Stimulated activated memory B cell treated with anti-CD40 and anti-IgM and Interleukin-4, amounts not matched to agents 10 μg/mL and 1 μg/mL and 100 μg/mL, for 72 hours (primary cell): ENCODE results near the gene RRP7A.
"Not testable (repeated sequence)": the region's sequence is repeated elsewhere in the genome, so short reads cannot be mapped to it uniquely, and the experiment has no call there.

Experiments
- ATAC-seq: fragments of 150-1000 bp; cut with Tn5 transposase; 2 replicates; pipeline ENCODE4 v1.10.0; 2021
- H3K27ac Mint-ChIP-seq: one replicate; pipeline ENCODE4 v1.8.0; 2022; ENCODE audit warnings: mild to moderate bottlenecking, mixed read lengths
- H3K27me3 Mint-ChIP-seq: one replicate; pipeline ENCODE4 v1.8.0; 2022; ENCODE audit warnings: mixed read lengths
- H3K36me3 Mint-ChIP-seq: one replicate; pipeline ENCODE4 v1.8.0; 2022; ENCODE audit warnings: mixed read lengths
- H3K4me1 Mint-ChIP-seq: one replicate; pipeline ENCODE4 v1.8.0; 2022; ENCODE audit warnings: mixed read lengths
- H3K4me3 Mint-ChIP-seq: one replicate; pipeline ENCODE4 v1.8.0; 2022; ENCODE audit warnings: mild to moderate bottlenecking, moderate library complexity, mixed read lengths
- H3K9me3 Mint-ChIP-seq: one replicate; pipeline ENCODE4 v1.8.0; 2022; ENCODE audit warnings: mixed read lengths

The RRP7A gene, protein sequence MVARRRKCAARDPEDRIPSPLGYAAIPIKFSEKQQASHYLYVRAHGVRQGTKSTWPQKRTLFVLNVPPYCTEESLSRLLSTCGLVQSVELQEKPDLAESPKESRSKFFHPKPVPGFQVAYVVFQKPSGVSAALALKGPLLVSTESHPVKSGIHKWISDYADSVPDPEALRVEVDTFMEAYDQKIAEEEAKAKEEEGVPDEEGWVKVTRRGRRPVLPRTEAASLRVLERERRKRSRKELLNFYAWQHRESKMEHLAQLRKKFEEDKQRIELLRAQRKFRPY

DNA sequence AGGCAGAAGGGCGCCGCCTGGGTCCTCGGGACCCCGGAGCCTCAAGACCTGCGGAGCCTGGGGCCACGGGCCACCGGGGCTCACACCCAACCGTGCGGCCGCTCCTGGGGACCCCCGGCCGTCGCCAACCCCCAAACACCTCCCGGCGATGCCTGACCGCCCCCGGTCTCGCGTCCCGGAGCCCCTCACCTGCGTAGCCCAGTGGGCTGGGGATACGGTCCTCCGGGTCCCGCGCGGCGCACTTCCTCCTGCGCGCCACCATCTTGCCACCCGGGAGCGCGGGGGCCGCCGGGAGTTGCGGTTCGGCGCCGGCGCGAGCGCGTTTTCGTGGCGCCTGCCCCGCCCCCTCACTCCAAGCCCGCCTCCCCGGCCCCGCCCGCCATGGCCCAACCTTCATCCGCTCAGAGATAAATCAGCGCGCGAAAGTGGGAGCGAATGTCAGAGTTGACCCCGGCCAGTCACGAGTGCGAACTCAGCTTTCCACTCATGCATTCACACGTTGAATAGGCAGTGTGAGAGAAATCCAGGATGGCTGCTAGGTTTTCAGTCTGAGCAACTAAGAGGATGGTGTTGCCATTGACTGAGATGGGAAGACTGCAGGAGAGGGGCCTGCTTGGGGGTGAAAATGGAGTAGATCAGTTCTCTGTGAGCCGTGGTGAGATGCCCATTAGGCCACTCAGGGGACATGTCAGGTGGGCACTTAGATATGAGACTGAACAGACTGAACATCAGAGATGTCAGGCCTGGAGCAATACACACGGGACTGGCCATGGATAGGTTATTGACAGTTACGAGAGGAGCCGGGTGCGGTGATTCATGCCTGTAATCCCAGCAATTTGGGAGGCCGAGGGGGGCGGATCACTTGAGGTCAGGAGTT is at the start of gene RRP7A:
TSS of gene RRP7A (minus strand) at position 272 of the 877 bp plus-strand sequence. CDS start at position 262, 10 bp downstream.
- Mint-ChIP-seq H3K9me3 (no peaks in the 10 kb centered on the region), H3K4me1 (peaks cover 26% of the 10 kb centered on the region), H3K4me3 (peak within 1 kb of the TSS; percentile 100), H3K36me3 (peaks cover 15% of the 10 kb centered on the region), H3K27me3 (no peaks in the 10 kb centered on the region), H3K27ac (peak within 1 kb of the TSS; percentile 100)
- peak; percentile 94 for ATAC-seq

DNA sequence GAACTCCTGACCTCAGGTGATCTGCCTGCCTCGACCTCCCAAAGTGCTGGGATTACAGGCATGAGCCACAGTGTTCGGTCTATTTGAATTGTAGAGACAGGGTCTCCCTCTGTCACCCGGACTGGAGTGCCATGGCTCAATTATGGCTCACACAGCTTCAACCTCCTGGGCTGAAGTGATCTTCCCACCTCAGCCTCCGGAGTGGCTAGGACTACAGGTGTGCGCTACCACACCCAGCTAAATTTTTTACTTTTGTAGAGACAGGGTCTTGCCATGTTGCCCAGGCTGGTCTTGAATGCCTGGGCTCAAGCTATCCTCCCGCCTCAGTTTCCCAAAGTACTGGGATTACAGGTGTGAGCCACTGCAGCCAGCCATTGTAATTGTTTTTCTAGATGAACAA is 48.4 kb upstream of the RRP7A start:
- H3K27ac Mint-ChIP-seq: not testable (repeated sequence)
- peaks cover 11% of the 10 kb centered on the region for H3K36me3 Mint-ChIP-seq

DNA sequence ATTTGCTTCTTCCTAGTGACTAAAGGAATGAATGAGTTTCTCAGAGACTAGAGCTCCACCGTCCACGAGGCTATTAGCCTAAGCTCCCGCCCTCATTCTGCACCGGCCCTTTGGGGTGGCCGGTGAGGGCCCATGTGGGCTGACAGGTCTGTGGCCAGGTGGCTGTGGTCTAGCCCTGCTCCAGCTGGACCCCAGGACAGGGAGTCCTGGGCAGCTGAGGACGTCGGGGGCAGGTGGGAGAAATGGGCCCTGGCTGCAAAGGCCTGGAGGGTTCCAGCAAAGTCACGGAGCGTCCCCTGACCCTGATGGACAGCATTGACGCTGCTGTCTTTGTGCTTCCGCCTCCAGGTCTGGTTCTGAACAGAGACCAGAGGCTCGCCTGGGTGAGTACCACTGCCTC is 46.4 kb upstream of the RRP7A start:
- Mint-ChIP-seq H3K27me3 (no peaks in the 10 kb centered on the region), H3K4me3 (no peak overlapping the region), H3K9me3 (no peaks in the 10 kb centered on the region), H3K27ac (no peak overlapping the region), H3K36me3 (peaks cover 6% of the 10 kb centered on the region), H3K4me1 (peaks cover 20% of the 10 kb centered on the region)
- no peak for ATAC-seq

More for the DNA sequence above, 48.4 kb upstream of the RRP7A start:
- not testable (repeated sequence) for ATAC-seq, H3K4me1 Mint-ChIP-seq, H3K27me3 Mint-ChIP-seq, H3K9me3 Mint-ChIP-seq, H3K4me3 Mint-ChIP-seq

DNA sequence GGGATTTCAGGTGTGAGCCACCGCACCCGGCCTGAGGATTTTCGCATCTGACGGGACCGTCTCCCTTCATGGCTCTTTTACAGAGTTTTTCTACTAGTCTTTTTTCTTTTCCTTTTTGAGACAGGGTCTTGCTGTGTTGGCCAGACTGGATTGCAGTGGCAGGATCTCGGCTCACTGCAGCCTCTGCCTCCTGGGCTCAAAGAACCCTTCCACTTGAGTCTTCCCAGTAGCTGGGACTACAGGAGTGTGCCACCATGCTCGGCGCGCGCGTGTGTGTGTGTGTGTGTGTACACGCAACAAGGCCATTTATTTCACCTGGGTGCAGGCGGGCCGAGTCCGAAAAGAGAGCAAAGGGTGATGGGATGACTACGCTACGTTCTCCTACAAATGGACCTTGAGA is 45.1 kb upstream of the RRP7A start:
- ATAC-seq: no peak
- Mint-ChIP-seq H3K9me3 (no peaks in the 10 kb centered on the region), H3K4me1 (peaks cover 24% of the 10 kb centered on the region), H3K27ac (no peak overlapping the region), H3K4me3 (no peak overlapping the region), H3K36me3 (no peaks in the 10 kb centered on the region), H3K27me3 (no peaks in the 10 kb centered on the region)

DNA sequence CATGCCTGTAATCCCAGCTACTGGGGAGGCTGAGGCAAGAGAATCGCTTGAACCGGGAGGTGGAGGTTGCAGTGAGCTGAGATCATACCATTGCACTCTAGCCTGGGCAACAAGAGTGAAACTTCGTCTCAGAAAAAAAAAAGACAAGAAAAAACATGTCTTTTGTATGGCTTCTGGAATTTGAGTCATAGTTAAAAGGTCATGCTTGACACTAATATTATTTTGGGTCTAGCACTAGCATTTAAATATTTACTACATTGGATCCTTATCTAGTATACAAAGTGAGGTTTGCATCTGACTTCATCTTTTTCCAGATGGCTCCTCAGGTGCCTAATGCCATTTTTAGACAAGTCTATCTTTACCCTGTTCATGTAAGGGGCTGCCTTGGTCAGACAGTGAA is 44.3 kb upstream of the RRP7A start:
- not testable (repeated sequence) for H3K27me3 Mint-ChIP-seq, H3K36me3 Mint-ChIP-seq, H3K4me3 Mint-ChIP-seq, H3K27ac Mint-ChIP-seq, ATAC-seq, H3K9me3 Mint-ChIP-seq
- H3K4me1 Mint-ChIP-seq: peaks cover 24% of the 10 kb centered on the region

DNA sequence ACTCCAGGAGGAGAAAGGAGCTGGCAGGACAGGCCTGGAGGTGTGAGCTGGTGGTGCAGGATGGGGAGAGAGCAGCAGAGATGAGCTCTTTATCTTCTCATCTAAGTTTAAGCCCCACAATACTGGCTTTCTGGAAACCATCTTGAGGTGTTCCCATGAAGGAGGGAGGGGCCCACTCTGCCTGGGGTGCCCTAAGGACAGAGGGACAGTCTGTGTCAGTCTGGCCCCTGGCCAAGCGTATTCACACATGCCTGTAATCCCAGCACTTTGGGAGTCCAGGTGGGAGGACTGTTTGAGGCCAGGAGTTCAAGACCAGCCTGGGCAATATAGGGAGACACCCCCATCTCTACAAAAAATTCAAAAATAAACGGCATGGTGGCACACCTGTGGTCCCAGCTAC is 43.1 kb upstream of the RRP7A start:
- no peaks in the 10 kb centered on the region for H3K36me3 Mint-ChIP-seq
- ATAC-seq: no peak
- H3K27me3 Mint-ChIP-seq: no peaks in the 10 kb centered on the region
- peaks cover 24% of the 10 kb centered on the region for H3K4me1 Mint-ChIP-seq
- H3K27ac Mint-ChIP-seq: peak overlapping the region; percentile 80
- H3K9me3 Mint-ChIP-seq: no peaks in the 10 kb centered on the region
- H3K4me3 Mint-ChIP-seq: no peak overlapping the region

DNA sequence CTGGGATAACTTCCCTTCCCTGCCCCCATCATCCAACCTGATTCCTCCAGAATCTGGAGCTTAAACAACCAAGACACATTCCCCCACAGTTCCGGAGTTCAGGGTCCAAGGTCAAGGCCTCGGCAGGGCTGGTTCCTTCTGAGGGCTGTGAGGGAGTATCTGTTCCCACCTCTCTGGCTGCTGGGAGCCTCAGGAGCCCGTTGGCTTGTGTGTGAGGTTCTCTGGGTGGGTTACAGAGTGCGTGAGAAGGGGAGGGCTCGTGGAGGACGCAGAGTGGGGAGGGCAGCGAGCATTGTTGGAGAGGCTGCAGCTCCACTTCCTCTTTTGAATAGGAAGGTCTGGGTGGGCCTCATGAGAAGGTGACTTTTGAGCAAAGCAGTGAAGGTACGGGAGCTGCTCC is 42.7 kb upstream of the RRP7A start:
- H3K27ac Mint-ChIP-seq: peak overlapping the region; percentile 80
- H3K4me3 Mint-ChIP-seq: peak overlapping the region; percentile 3
- H3K36me3 Mint-ChIP-seq: no peaks in the 10 kb centered on the region
- ATAC-seq: peak; percentile 95
- H3K9me3 Mint-ChIP-seq: no peaks in the 10 kb centered on the region
- no peaks in the 10 kb centered on the region for H3K27me3 Mint-ChIP-seq
- H3K4me1 Mint-ChIP-seq: peaks cover 24% of the 10 kb centered on the region

DNA sequence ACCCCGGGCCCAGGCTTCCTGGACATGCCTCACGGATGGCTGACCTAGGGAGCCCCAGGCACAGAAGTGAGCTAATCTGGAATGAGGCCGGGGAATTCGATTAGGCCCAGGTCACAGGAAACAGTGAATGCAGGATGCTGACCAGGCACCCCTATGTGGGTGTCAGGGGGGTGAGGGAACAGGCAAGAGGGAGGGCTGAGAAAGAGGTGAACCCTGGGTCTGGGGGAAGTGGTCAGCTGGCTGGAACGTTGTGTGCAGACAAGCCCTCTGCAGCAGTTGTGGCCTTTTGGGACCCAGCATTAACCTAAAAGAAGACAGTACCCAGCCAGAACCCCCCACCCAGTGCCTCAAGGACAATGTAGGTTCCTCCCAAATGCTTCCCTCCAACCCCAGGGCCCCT is 42.3 kb upstream of the RRP7A start:
- Mint-ChIP-seq H3K27me3 (no peaks in the 10 kb centered on the region), H3K9me3 (no peaks in the 10 kb centered on the region), H3K4me1 (peaks cover 24% of the 10 kb centered on the region), H3K4me3 (no peak overlapping the region), H3K36me3 (no peaks in the 10 kb centered on the region), H3K27ac (peak overlapping the region; percentile 80)
- no peak for ATAC-seq

DNA sequence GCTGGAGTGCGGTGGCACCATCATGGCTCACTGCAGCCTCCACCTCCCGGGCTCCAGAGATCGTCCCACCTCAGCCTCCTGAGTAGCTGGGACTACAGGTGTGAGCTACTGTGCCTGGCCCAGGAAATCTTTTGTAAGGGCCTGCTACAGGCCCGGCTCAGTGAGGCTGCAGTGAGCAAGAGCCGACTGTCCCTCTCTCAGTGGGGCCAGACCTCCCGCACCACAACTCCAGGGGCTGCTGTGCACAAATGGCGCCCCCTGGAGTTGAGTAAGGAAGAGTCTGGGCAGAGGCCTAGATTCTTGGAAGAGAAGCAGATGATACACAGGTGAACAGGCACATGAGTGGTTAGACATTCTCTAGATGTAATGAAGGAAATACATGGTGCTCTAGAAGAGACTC is 41.2 kb upstream of the RRP7A start:
- ATAC-seq: no peak
- Mint-ChIP-seq H3K4me3 (no peak overlapping the region), H3K27ac (peak overlapping the region; percentile 80), H3K27me3 (no peaks in the 10 kb centered on the region), H3K4me1 (peaks cover 24% of the 10 kb centered on the region), H3K36me3 (no peaks in the 10 kb centered on the region), H3K9me3 (no peaks in the 10 kb centered on the region)

DNA sequence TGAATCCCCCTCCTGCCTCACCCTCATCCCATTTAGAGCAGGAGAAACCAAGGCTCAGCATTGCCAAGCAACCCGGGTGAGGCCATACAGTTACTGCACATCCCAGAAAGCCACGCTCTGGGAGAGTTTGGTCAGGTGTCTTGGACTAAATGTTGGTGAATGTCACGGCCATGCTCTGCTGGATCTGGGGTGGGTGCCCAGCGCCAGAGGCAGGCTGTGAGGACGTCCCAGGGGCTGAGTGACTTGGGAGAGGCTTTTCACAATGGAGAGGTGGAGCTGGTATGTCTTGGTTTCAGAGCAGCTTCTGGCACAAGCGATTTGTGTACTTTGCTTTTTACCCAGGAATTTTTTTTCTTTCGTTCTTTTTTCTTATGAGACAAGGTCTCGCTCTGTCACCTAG is 40.8 kb upstream of the RRP7A start:
- Mint-ChIP-seq H3K27me3 (no peaks in the 10 kb centered on the region), H3K4me1 (peaks cover 24% of the 10 kb centered on the region), H3K4me3 (no peak overlapping the region), H3K27ac (peak overlapping the region; percentile 80), H3K36me3 (no peaks in the 10 kb centered on the region), H3K9me3 (no peaks in the 10 kb centered on the region)
- ATAC-seq: no peak

DNA sequence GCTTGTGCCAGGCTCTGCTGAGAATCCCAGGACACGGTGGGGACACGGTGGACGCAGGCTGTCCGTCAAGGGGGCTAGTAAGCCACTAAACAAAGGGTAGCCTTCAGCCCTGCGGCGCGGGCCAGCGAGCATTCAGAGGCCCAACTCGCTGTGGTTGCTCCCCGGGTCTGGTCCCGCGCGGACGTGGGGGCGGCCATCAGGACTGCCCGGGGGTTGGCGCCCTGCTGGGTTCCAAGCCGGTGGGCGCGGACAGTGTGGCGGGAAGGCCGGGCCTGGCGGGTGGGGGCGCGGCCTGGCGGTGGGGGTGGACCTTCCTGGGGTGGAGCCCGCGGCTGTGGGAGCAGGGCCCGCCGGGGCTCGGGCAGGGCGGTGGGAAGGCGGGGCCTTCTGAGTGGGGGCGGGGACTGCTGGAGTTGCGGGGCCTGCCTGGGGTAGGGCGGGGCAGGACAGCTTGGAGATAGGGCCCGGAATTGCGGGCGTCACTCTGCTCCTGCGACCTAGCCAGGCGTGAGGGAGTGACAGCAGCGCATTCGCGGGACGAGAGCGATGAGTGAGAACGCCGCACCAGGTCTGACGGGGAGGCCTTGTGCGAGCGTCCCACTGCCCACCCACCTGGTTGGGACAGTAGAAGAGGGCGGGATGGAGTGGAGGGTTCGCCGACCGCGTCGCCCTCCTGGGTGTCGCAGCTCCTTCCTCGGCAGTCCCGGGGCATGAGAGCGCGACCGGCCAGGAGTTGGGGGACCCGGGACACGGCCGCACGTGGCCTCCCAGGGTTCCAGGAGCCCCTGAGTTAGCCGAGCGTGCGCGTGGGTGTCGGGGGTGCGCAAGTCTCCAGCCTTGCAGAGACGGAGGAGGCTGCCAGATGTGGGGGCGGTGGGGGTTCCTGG is 34.1 kb upstream of the RRP7A start, which contains the start of gene SERHL2:
TSS of gene SERHL2 (plus strand) at position 482 of the 887 bp plus-strand sequence. CDS start at position 547, 65 bp downstream.
- ATAC-seq: peak; percentile 96
- Mint-ChIP-seq H3K27me3 (no peaks in the 10 kb centered on the region), H3K36me3 (no peaks in the 10 kb centered on the region), H3K27ac (peak within 1 kb of the TSS; percentile 96), H3K4me1 (peaks cover 45% of the 10 kb centered on the region), H3K9me3 (no peaks in the 10 kb centered on the region), H3K4me3 (peak within 1 kb of the TSS; percentile 84)

DNA sequence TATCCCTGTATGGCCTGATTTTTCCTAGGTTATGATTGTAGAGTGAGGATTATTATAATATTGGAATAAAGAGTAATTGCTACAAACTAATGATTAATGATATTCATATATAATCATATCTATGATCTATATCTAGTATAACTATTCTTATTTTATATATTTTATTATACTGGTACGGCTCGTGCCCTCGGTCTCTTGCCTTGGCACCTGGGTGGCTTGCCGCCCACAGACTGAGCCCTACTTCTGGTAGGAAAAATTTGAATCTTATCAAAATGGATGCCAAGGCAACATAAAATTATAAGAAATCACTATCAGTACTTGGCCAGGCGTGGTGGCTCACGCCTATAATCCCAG is 32.7 kb upstream of the RRP7A start:
- H3K9me3 Mint-ChIP-seq, H3K27me3 Mint-ChIP-seq, H3K36me3 Mint-ChIP-seq, ATAC-seq: not testable (repeated sequence)
- Mint-ChIP-seq H3K27ac (peak overlapping the region; percentile 96), H3K4me1 (peaks cover 45% of the 10 kb centered on the region), H3K4me3 (peak overlapping the region; percentile 86)

DNA sequence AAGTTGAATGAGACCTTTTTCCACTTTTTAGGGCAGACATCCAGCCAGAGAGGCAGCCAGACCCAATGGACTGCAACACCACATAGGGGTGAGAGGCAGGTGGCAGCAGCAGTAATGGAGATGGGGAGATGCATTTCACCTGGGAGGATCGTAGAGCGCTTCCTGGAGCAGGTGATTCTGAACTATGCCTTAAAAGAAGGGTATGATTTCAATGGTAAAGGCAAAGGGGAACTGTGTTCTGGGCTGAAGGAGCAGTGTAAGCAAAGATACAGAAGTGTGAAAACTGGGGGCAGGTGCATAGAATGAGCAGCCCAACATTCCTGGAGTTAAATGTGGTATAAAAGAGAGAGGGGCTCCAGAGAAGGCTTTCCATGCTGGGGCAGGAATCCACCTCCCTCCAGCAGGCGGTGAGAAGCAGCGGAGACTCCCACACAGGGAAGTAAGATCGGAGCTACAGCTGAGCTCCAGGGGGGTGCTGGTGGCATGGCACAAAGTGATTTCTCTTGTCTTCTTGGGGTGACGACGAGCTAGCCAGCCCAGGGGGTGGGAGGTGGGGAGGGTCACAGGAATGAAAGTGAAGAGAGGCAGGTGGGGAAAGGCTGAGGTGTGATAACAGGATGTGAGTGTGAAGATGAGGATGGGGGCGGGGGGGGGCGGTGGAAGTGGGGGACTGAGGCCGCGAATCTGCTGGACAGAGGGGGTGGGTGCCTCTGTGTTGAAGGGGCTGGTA is 29.9 kb upstream of the RRP7A start:
- ATAC-seq: no peak
- Mint-ChIP-seq H3K4me1 (peaks cover 45% of the 10 kb centered on the region), H3K27ac (peak overlapping the region; percentile 52), H3K9me3 (no peaks in the 10 kb centered on the region), H3K4me3 (no peak overlapping the region), H3K36me3 (no peaks in the 10 kb centered on the region), H3K27me3 (no peaks in the 10 kb centered on the region)

DNA sequence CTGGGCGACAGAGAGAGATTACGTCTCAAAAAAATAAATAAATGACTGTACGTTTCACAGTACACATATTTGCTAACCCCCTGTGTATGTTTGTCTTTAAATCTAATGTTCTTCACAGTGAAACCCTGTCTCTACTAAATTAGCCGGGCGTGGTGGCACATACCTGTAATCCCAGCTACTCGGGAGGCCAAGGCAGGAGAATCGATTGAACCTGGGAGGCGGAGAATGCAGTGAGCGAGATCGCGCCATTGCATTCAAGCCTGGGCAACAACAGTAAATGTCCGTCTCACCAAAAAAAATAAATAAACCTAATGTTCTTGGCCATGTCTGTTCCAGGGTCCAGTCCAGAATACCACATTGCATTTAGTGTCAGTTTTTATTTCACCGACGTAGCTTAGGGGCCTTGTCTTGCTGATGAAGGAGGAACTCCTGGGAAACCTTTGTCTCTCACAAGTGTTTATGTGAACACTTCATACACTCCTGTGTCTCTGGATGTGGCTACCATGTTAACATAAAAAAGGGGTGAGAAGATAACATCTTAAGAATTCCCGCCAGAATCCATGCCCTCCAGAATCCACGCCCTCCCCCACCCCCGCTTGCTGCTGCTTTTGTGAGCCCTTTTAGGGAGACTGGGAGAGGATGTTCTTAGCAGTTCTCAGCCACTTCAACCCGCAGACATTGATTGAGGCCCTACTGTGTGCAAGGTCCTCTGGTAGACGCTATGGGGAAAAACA is 29.2 kb upstream of the RRP7A start:
- Mint-ChIP-seq H3K36me3 (no peaks in the 10 kb centered on the region), H3K27me3 (no peaks in the 10 kb centered on the region), H3K4me1 (peaks cover 38% of the 10 kb centered on the region), H3K27ac (peak overlapping the region; percentile 52), H3K4me3 (no peak overlapping the region), H3K9me3 (no peaks in the 10 kb centered on the region)
- no peak for ATAC-seq
